ENCODE data around the gene PKNOX2. TPM values are rescaled to one million over a fixed set of nuclear protein-coding genes. Genes with fewer than 3 reads are reported as not detected.
A peak's percentile ranks its signal among the peaks of the same experiment; 100 is the strongest.

PKNOX2 gene
- total RNA-seq, 2 donors from 2014 or later, result 5.5 to 6.9 TPM

- Histone ChIP-seq H3K4me3 (no peak overlapping the region), H3K27ac (no peak overlapping the region), H3K9me3 (no peaks in the 10 kb centered on the region), H3K4me1 (no peaks in the 10 kb centered on the region), H3K36me3 (no peaks in the 10 kb centered on the region), H3K27me3 (no peaks in the 10 kb centered on the region)
- DNase-seq (ENCODE audit: low spot score), result no peak
- no peak for TF ChIP-seq CTCF (IDR thresholded peaks at IDR 0.05)
These were observed 36.1 kb upstream of the PKNOX2 start for GRCh38 chr11:125128450-125128849.

GRCh38 chr11:125129316-125129993, 35.1 kb upstream of the PKNOX2 start:
- no peak overlapping the region for H3K27ac ChIP-seq
- no peak overlapping the region for H3K4me3 ChIP-seq
- no peaks in the 10 kb centered on the region for H3K27me3 ChIP-seq
- no peaks in the 10 kb centered on the region for H3K36me3 ChIP-seq
- no peak for DNase-seq (ENCODE audit: low spot score)
- no peaks in the 10 kb centered on the region for H3K4me1 ChIP-seq
- TF ChIP-seq CTCF (IDR thresholded peaks at IDR 0.05), result no peak
- no peaks in the 10 kb centered on the region for H3K9me3 ChIP-seq

DNA sequence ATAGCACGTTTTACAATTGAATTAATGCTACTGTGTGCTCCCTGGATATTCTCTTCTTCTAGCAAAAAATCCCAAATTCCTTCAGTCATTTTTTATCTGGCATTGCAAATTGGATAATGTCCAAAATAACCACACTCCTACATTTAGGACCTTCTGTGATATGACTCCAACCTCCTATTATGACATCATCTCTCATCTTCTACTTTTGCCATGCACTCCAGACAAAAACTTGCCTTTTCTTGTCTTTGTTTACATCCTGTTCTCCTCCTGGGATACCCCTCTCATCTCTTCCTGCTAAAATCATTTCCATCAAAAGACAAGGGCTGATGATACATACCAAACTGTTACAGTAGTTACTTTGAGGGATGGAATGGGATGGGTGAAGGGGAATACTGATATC, 32.5 kb upstream of the PKNOX2 start:
- Histone ChIP-seq H3K36me3 (no peaks in the 10 kb centered on the region), H3K4me1 (no peaks in the 10 kb centered on the region), H3K4me3 (no peak overlapping the region), H3K27me3 (no peaks in the 10 kb centered on the region), H3K27ac (no peak overlapping the region), H3K9me3 (no peaks in the 10 kb centered on the region)
- TF ChIP-seq CTCF (IDR thresholded peaks at IDR 0.05), result no peak
- DNase-seq (ENCODE audit: low spot score), result no peak

DNA sequence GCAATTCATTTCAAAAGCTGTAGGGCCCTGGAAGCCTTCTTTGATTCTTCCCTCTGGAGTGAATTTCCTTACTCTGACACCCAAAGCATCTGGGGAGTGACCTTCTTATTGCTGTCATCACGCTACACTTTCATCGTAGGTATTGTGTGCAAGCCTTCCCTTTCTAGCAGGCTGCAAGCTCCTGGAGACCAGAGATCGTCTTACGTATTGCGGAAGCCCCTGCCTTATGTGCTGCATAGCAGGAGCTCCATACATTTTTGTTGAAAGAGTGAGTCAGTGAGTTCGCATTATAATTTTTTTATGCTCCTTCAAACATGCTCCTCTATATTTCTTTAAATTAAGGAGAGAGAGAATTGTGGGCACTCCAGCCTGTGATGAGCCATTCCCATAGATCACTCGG, 32.0 kb upstream of the PKNOX2 start:
- no peak for DNase-seq (ENCODE audit: low spot score)
- Histone ChIP-seq H3K4me3 (no peak overlapping the region), H3K27me3 (no peaks in the 10 kb centered on the region), H3K27ac (no peak overlapping the region), H3K36me3 (no peaks in the 10 kb centered on the region), H3K9me3 (no peaks in the 10 kb centered on the region), H3K4me1 (no peaks in the 10 kb centered on the region)
- no peak for TF ChIP-seq CTCF (IDR thresholded peaks at IDR 0.05)

- TF ChIP-seq CTCF (IDR thresholded peaks at IDR 0.05), result no peak
- DNase-seq (ENCODE audit: low spot score), result peak; percentile 16
- H3K27ac ChIP-seq, result no peak overlapping the region
- no peak overlapping the region for H3K4me3 ChIP-seq
- H3K4me1 ChIP-seq, result no peaks in the 10 kb centered on the region
- H3K36me3 ChIP-seq, result no peaks in the 10 kb centered on the region
- H3K9me3 ChIP-seq, result no peaks in the 10 kb centered on the region
- no peaks in the 10 kb centered on the region for H3K27me3 ChIP-seq
These were observed 28.6 kb upstream of the PKNOX2 start for GRCh38 chr11:125136001-125136400.

- Histone ChIP-seq H3K9me3 (no peaks in the 10 kb centered on the region), H3K27ac (no peak overlapping the region), H3K27me3 (no peaks in the 10 kb centered on the region), H3K4me3 (no peak overlapping the region), H3K36me3 (no peaks in the 10 kb centered on the region), H3K4me1 (no peaks in the 10 kb centered on the region)
- TF ChIP-seq CTCF (IDR thresholded peaks at IDR 0.05), result no peak
- DNase-seq (ENCODE audit: low spot score), result no peak
These were observed 25.6 kb upstream of the PKNOX2 start for GRCh38 chr11:125138966-125139365.

Data from right atrium auricular region (tissue), 2 donors.